Activated CD4-positive, alpha-beta memory T cell treated with anti-CD3 and anti-CD28 coated beads for 36 hours (primary cell): ENCODE data around the gene NCOA3. TPM values are rescaled to one million over a fixed set of nuclear protein-coding genes. Genes with fewer than 3 reads are reported as not detected.

ENCODE experiments used
- CTCF ChIA-PET: fragments of 350-600 bp; sonication (Branson Sonifier 250); formaldehyde crosslinking; loops from one replicate; lab custom pipeline; 2021; ENCODE audit warnings: antibody characterized with exemption, inconsistent platforms; lab: Charles Lee
- POLR2A ChIA-PET: fragments of 350-600 bp; sonication (Branson Sonifier 250); formaldehyde crosslinking; loops from one replicate; lab custom pipeline; 2021; ENCODE audit warnings: antibody characterized with exemption; lab: Charles Lee
- DNase-seq: peaks from one replicate; pipeline ENCODE4 v3.0.0-alpha.2; 2020
- H3K27ac Mint-ChIP-seq: one replicate; pipeline ENCODE4 v1.8.0; 2021; ENCODE audit warnings: mixed read lengths
- H3K27me3 Mint-ChIP-seq: one replicate; pipeline ENCODE4 v1.8.0; 2021; ENCODE audit warnings: mixed read lengths
- H3K36me3 Mint-ChIP-seq: one replicate; pipeline ENCODE4 v1.8.0; 2021; ENCODE audit warnings: mixed read lengths
- H3K4me1 Mint-ChIP-seq: one replicate; pipeline ENCODE4 v1.8.0; 2021; ENCODE audit warnings: low read depth, mixed read lengths
- H3K4me3 Mint-ChIP-seq: one replicate; pipeline ENCODE4 v1.8.0; 2021; ENCODE audit warnings: mild to moderate bottlenecking, mixed read lengths
- H3K9me3 Mint-ChIP-seq: one replicate; pipeline ENCODE4 v1.8.0; 2021; ENCODE audit warnings: mixed read lengths
- intact Hi-C: fragments of 100-400 bp; cut with micrococcal nuclease; formaldehyde crosslinking; loops from one replicate; pipeline ENCODE4 v1.15.1; 2023
- total RNA-seq, 2 experiments: library from RNA; stranded (reverse); gene quantifications; one replicate each; pipeline ENCODE4 v1.2.3, GENCODE V29; 2021

Gene NCOA3
- total RNA-seq, 2 experiments from 2014 or later, result 72.0 to 81.8 TPM

GRCh38 chr20:47476452-47476851 lies 25.2 kb upstream of the NCOA3 start:
- no peak overlapping the region for H3K4me3 Mint-ChIP-seq
- CTCF ChIA-PET, result no interaction called here
- no peaks in the 10 kb centered on the region for H3K36me3 Mint-ChIP-seq

DNA sequence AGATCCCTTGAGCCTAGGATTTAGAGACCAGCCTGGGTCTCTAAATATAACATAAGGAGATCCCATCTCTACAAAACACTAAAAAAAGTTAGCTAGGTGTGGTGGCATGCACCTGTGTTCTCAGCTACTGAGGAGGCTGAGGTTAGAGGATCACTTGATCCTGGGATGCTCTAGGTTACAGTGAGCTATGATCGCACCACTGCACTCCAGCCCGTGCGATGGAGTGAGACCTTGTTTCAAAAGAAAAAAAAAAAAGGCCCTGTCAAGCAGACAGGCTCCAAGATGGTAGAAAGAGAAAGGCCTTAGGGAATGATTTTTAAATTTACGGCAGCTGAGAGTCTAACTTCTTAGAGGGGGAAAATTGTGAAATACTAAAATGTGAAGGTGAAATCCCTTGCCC lies 22.6 kb upstream of the NCOA3 start:
- no peak for DNase-seq
- peak overlapping the region; percentile 36 for H3K27ac Mint-ChIP-seq
- ChIA-PET POLR2A (no interaction called here), CTCF (no interaction called here)
- no peaks in the 10 kb centered on the region for H3K9me3 Mint-ChIP-seq
- H3K36me3 Mint-ChIP-seq, result no peaks in the 10 kb centered on the region
- no peaks in the 10 kb centered on the region for H3K27me3 Mint-ChIP-seq
- intact Hi-C loops, result no loop called here
- no peak overlapping the region for H3K4me3 Mint-ChIP-seq
- peaks cover 13% of the 10 kb centered on the region for H3K4me1 Mint-ChIP-seq

More at GRCh38 chr20:47476452-47476851, 25.2 kb upstream of the NCOA3 start:
- intact Hi-C loops, result no loop called here
- Mint-ChIP-seq H3K27me3 (no peaks in the 10 kb centered on the region), H3K4me1 (peaks cover 23% of the 10 kb centered on the region), H3K27ac (no peak overlapping the region), H3K9me3 (no peaks in the 10 kb centered on the region)
- POLR2A ChIA-PET, result no interaction called here
- no peak for DNase-seq

GRCh38 chr20:47479506-47479905 lies 22.2 kb upstream of the NCOA3 start:
- no peak overlapping the region for H3K4me3 Mint-ChIP-seq
- H3K9me3 Mint-ChIP-seq, result no peaks in the 10 kb centered on the region
- no peaks in the 10 kb centered on the region for H3K27me3 Mint-ChIP-seq
- POLR2A ChIA-PET, result interaction anchor here (0.6 kb wide), 1 partner anchor 91 kb away, joined by 6 read pairs; no protein-coding TSS in a partner anchor
- no peak for DNase-seq
- intact Hi-C loops, result no loop called here
- no peaks in the 10 kb centered on the region for H3K36me3 Mint-ChIP-seq
- peak overlapping the region; percentile 36 for H3K27ac Mint-ChIP-seq
- H3K4me1 Mint-ChIP-seq, result peaks cover 11% of the 10 kb centered on the region
- CTCF ChIA-PET, result no interaction called here

- POLR2A ChIA-PET, result interaction anchor here (0.6 kb wide), 1 partner anchor 92 kb away, joined by 6 read pairs; no protein-coding TSS in a partner anchor
- H3K36me3 Mint-ChIP-seq, result no peaks in the 10 kb centered on the region
- H3K9me3 Mint-ChIP-seq, result no peaks in the 10 kb centered on the region
- H3K27me3 Mint-ChIP-seq, result no peaks in the 10 kb centered on the region
- CTCF ChIA-PET, result interaction anchor here (0.8 to 1.2 kb wide), 2 partner anchors 11 to 141 kb away, joined by 3 to 4 read pairs; no protein-coding TSS in a partner anchor
- no peak overlapping the region for H3K27ac Mint-ChIP-seq
- no peak overlapping the region for H3K4me3 Mint-ChIP-seq
- intact Hi-C loops, result loop anchor here (10.0 kb wide), 1 partner anchor 925 kb away; the partner anchor contains the start of gene OCSTAMP
- H3K4me1 Mint-ChIP-seq, result peaks cover 17% of the 10 kb centered on the region
- no peak for DNase-seq
Measured at GRCh38 chr20:47480239-47480638, 21.4 kb upstream of the NCOA3 start.

DNA sequence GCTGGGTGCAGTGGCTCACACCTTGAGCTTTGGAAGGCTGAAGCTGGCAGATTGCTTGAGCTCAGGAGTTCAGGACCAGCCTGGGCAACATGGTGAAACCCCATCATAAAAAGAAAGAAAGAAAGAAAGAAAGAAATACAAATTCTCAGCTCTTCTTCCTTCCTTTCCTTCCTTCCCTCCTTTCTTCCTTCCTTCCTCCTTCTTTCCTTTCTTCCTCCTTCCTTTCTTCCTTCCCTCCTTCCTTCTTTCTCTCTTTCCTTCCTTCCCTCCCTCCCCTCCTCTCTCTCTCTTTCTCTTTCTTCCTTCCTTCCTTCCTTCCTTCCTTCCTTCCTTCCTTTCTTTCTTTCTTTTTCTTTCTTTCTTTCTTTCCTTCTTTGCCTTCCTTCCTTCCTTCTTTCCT lies 21.0 kb upstream of the NCOA3 start:
- no peak for DNase-seq
- intact Hi-C loops, result loop anchor here (10.0 kb wide), 1 partner anchor 926 kb away; the partner anchor contains the start of gene OCSTAMP
- Mint-ChIP-seq H3K4me3 (no peak overlapping the region), H3K9me3 (no peaks in the 10 kb centered on the region), H3K27me3 (no peaks in the 10 kb centered on the region), H3K27ac (no peak overlapping the region), H3K36me3 (no peaks in the 10 kb centered on the region), H3K4me1 (peaks cover 22% of the 10 kb centered on the region)
- ChIA-PET CTCF (interaction anchor here (0.8 to 1.2 kb wide), 2 partner anchors 11 to 140 kb away, joined by 3 to 4 read pairs; no protein-coding TSS in a partner anchor), POLR2A (no interaction called here)

DNA sequence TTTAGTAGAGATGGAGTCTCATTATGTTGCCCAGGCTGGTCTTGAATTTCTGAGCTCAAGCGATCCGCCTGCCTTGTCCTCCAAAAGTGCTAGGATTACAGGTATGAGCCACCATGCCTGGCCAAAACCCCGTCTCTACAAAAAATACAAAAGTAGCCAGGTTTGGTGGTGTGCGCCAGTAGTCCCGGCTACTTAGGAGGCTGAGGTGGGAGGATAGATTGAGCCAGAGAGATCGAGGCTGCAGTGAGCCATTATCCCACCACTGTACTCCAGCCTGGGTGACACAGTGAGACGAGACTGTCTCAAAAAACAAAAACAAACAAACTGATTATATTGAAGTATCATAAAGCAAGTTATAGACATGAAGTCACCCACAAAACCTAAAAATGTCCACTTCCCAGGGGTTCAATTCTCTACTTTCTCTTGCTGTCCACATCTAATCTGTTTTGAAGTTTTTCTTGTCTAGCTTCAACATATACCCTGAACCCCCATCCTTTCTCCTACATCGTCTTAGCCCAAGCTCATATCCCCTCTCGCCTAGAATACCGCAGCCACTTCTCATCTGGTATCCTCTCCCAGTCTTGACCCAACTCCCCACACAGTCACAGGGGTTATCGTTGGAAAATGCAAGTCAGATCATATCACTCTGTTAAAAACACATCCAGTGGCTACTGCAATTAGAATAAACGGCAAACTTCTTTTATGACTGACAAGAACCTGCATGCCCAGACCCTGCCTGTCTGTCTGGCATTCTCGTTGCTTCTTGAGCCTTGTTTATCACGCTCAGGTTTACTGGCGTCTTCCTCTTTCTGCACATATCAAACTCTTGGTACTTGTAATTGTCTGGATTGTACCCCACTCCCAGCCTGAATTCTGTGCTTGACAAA lies 20.1 kb upstream of the NCOA3 start:
- Mint-ChIP-seq H3K4me1 (peaks cover 29% of the 10 kb centered on the region), H3K27me3 (no peaks in the 10 kb centered on the region), H3K9me3 (no peaks in the 10 kb centered on the region), H3K4me3 (no peak overlapping the region), H3K36me3 (no peaks in the 10 kb centered on the region), H3K27ac (no peak overlapping the region)
- POLR2A ChIA-PET, result no interaction called here
- DNase-seq, result no peak
- CTCF ChIA-PET, result interaction anchor here (1.2 kb wide), 1 partner anchor 12 kb away, joined by 4 read pairs; no protein-coding TSS in a partner anchor
- intact Hi-C loops, result loop anchor here (10.0 kb wide), 1 partner anchor 927 kb away; the partner anchor contains the start of gene OCSTAMP

- Mint-ChIP-seq H3K4me1 (peaks cover 39% of the 10 kb centered on the region), H3K27me3 (no peaks in the 10 kb centered on the region), H3K4me3 (no peak overlapping the region), H3K27ac (no peak overlapping the region), H3K36me3 (no peaks in the 10 kb centered on the region), H3K9me3 (no peaks in the 10 kb centered on the region)
- ChIA-PET CTCF (interaction anchor here (0.5 kb wide), 1 partner anchor 20 kb away, joined by 3 read pairs; no protein-coding TSS in a partner anchor), POLR2A (no interaction called here)
- intact Hi-C loops, result loop anchor here (10.0 kb wide), 1 partner anchor 928 kb away; the partner anchor contains the start of gene OCSTAMP
- no peak for DNase-seq
Measured at GRCh38 chr20:47482705-47483104, 19.0 kb upstream of the NCOA3 start.

DNA sequence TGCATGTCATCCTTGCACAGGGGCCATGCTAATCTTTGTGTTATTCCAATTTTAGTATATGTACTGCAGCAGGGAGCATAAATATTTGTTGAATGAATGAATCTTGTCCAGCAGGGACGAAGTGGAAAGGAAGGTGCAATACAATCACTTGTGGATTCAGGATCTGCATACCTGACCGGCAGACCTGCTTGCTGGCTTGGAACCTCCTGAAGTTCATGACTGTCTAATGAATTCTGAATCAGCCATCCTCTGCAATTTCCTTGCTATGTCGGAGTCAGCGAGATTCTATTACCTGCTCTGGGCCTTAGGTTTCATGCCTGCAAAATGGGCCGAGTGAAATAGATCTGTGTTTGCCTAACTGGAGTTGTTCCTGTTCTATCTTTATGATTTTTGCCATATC lies 17.4 kb upstream of the NCOA3 start:
- H3K27ac Mint-ChIP-seq, result peak overlapping the region; percentile 24
- H3K4me3 Mint-ChIP-seq, result no peak overlapping the region
- CTCF ChIA-PET, result interaction anchor here (0.8 to 1.5 kb wide), 2 partner anchors 9 to 100 kb away, joined by 3 to 5 read pairs; no protein-coding TSS in a partner anchor

GRCh38 chr20:47487175-47487917 lies 14.3 kb upstream of the NCOA3 start:
- H3K4me3 Mint-ChIP-seq, result peak overlapping the region; percentile 30
- DNase-seq, result peak; percentile 77
- intact Hi-C loops, result loop anchor here (1.0 to 10.0 kb wide), 9 partner anchors 14 to 1335 kb away; partner anchors contain the start of genes NCOA3 and OCSTAMP
- CTCF ChIA-PET, result interaction anchor here (0.7 to 3.6 kb wide), 11 partner anchors 10 to 214 kb away, joined by 3 to 18 read pairs (median 4); partner anchors contain the start of gene NCOA3
- POLR2A ChIA-PET, result interaction anchor here (0.7 to 6.1 kb wide), 12 partner anchors 9 to 289 kb away, joined by 3 to 70 read pairs (median 6); partner anchors contain the start of genes NCOA3 and ZMYND8
- peaks cover 55% of the 10 kb centered on the region for H3K4me1 Mint-ChIP-seq
- H3K36me3 Mint-ChIP-seq, result no peaks in the 10 kb centered on the region
- no peaks in the 10 kb centered on the region for H3K27me3 Mint-ChIP-seq
- H3K9me3 Mint-ChIP-seq, result no peaks in the 10 kb centered on the region
- H3K27ac Mint-ChIP-seq, result peak overlapping the region; percentile 97

More for the DNA sequence above, 17.4 kb upstream of the NCOA3 start:
- POLR2A ChIA-PET, result no interaction called here
- Mint-ChIP-seq H3K9me3 (no peaks in the 10 kb centered on the region), H3K27me3 (no peaks in the 10 kb centered on the region), H3K36me3 (no peaks in the 10 kb centered on the region), H3K4me1 (peaks cover 46% of the 10 kb centered on the region)
- no peak for DNase-seq
- intact Hi-C loops, result loop anchor here (10.0 kb wide), 1 partner anchor 930 kb away; the partner anchor contains the start of gene OCSTAMP

DNA sequence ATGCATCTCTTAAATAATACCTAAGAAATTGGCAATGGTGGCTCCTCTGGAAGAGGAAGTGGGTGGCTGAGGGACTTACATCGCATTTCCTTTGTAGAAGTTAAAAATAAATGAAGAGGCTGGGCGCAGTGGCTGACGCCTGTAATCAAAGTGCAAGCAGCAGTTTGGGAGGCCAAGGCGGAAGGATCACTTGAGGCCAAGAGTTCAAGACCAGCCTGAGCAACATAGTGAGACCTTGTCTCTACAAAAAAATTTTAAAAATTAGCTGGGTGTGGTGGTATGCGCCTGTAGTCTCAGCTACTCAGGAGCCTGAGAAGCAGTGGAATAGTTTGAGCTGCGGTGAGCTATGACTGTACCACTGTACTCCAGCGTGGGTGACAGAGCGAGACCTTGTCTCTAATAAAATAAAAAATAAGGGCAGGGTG lies 12.2 kb upstream of the NCOA3 start:
- Mint-ChIP-seq H3K27ac (peak overlapping the region; percentile 97), H3K4me1 (peaks cover 73% of the 10 kb centered on the region), H3K36me3 (no peaks in the 10 kb centered on the region), H3K27me3 (no peaks in the 10 kb centered on the region), H3K9me3 (no peaks in the 10 kb centered on the region), H3K4me3 (peak overlapping the region; percentile 16)
- intact Hi-C loops, result loop anchor here (5.0 to 10.0 kb wide), 2 partner anchors 935 to 1333 kb away; partner anchors contain the start of gene OCSTAMP
- peak; percentile 59 for DNase-seq
- ChIA-PET POLR2A (interaction anchor here (1.2 to 6.1 kb wide), 4 partner anchors 8 to 31 kb away, joined by 3 to 70 read pairs (median 14); partner anchors contain the start of gene NCOA3), CTCF (interaction anchor here (1.6 to 2.7 kb wide), 2 partner anchors 12 to 106 kb away, joined by 6 to 18 read pairs; partner anchors contain the start of gene NCOA3)

GRCh38 chr20:47490795-47491194 lies 10.9 kb upstream of the NCOA3 start:
- POLR2A ChIA-PET, result interaction anchor here (0.9 to 6.1 kb wide), 2 partner anchors 11 to 33 kb away, joined by 3 to 70 read pairs; partner anchors contain the start of gene NCOA3
- H3K4me1 Mint-ChIP-seq, result peaks cover 70% of the 10 kb centered on the region
- H3K27ac Mint-ChIP-seq, result peak overlapping the region; percentile 97
- H3K27me3 Mint-ChIP-seq, result no peaks in the 10 kb centered on the region
- intact Hi-C loops, result no loop called here
- H3K4me3 Mint-ChIP-seq, result peak overlapping the region; percentile 5
- no peaks in the 10 kb centered on the region for H3K36me3 Mint-ChIP-seq
- DNase-seq, result no peak
- CTCF ChIA-PET, result interaction anchor here (1.4 to 1.7 kb wide), 2 partner anchors 11 to 107 kb away, joined by 4 read pairs; partner anchors contain the start of gene NCOA3
- no peaks in the 10 kb centered on the region for H3K9me3 Mint-ChIP-seq
